Breast epithelium (tissue), 3 donors: ENCODE data around the gene CEP112.

Experiments used
- POLR2A ChIP-seq: fragments of 450-650 bp; IDR thresholded peaks from one replicate; pipeline ENCODE4 v1.6.1; 2016; ENCODE audit warnings: antibody characterized with exemption, mild to moderate bottlenecking, moderate library complexity
- POLR2AphosphoS5 ChIP-seq, 3 donors: sonication (generic); formaldehyde crosslinking; IDR thresholded peaks; one replicate each; pipeline ENCODE4 v1.6.1; 2017; ENCODE audit warnings: antibody characterized with exemption in 3 of 3

GRCh38 chr17:65790241-65790640 is 401.7 kb downstream of the CEP112 start:
- TF ChIP-seq POLR2AphosphoS5 (IDR thresholded peaks at IDR 0.05) (no peak), POLR2A (no peak)
